ENCODE data around the gene TBC1D16. TPM values are rescaled to one million over a fixed set of nuclear protein-coding genes. Genes with fewer than 3 reads are reported as not detected.

Gene TBC1D16
- total and polyA plus RNA-seq, 10 of the 15 experiments (the other 5 are each of a cell fraction or from before 2014, with no cell fraction given): 0.01 to 0.13 (median 0.06) TPM; not detected in 3

DNA sequence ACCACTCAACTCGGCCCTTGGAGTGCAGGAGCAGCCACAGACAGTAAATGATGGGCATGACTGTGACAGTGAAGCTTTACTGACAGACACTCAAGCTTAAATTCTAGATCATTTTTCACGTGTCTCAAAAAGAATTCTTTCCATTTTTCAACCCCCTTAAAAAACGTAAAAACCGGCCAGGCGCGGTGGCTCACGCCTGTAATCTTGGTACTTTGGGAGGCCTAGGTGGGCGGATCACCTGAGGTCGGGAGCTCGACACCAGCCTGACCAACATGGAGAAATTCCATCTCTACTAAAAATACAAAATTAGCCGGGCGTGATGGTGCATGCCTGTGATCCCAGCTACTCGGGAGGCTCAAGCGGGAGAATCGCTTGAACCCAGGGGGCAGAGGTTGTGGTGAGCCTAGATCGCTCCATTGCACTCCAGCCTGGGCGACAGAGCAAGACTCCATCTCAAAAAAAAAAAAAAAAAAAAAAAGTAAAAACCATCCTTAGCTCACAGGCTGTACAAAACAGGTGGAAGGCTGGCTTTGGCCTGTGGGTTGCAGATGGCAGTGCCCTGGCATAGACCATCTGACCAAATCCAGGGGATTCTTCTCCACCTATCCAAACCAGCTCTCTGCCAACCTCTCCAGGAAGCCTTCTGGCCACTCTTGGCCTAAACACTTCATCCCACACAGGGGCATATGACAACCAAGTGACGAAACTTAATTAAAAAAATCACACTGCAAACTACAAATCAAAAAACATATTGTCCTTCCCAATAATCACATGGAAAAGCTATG is 18.3 kb downstream of the TBC1D16 start:
- no peak overlapping the region for H3K27ac ChIP-seq (ENCODE audit: control insufficient read depth, insufficient read depth)
- DNase-seq (ENCODE audit: low read depth, low spot score): no peak
- ChIA-PET CTCF (interaction anchor here (0.9 to 1.8 kb wide), 3 partner anchors 9 to 17 kb away, joined by 3 to 6 read pairs (median 3); no protein-coding TSS in a partner anchor), POLR2A (no interaction called here), RAD21 (ENCODE audit: unreplicated experiment) (no interaction called here), SMC1A (ENCODE audit: uncharacterized antibody, unreplicated experiment) (no interaction called here)
- BruUV-seq (replicated peaks): no TSS peak
- intact Hi-C loops (cut with micrococcal nuclease; ENCODE audit: unreplicated experiment) (no loop called here), in situ Hi-C loops (cut with MboI) (no loop called here)
- H3K9ac ChIP-seq (ENCODE audit: control insufficient read depth, insufficient read depth, low read length): no peak overlapping the region
- ATAC-seq: no peak
- no peak overlapping the region for H3K4me2 ChIP-seq (ENCODE audit: control insufficient read depth, insufficient read depth)
- H3K4me1 ChIP-seq (ENCODE audit: control insufficient read depth, insufficient read depth, low read length): no peaks in the 10 kb centered on the region
- WGBS (ENCODE audit: insufficient coverage, insufficient replicate concordance, low lambda C conversion rate, missing lambda C conversion rate): 55% methylated on average over 16 of the region's 18 CpGs
- H4K20me1 ChIP-seq (ENCODE audit: control insufficient read depth, insufficient read depth): no peaks in the 10 kb centered on the region
- no peak overlapping the region for H2AFZ ChIP-seq (ENCODE audit: control insufficient read depth, low read depth, low read length)
- no peak for FAIRE-seq
- H3K36me3 ChIP-seq (ENCODE audit: control insufficient read depth in 2 of 2, insufficient read depth in 2 of 2, low read length in 1 of 2): no peaks in the 10 kb centered on the region
- H3K4me3 ChIP-seq: no peak overlapping the region
- H3K9me3 ChIP-seq (replicated peaks; ENCODE audit: control insufficient read depth, insufficient read depth, low read length): no peaks in the 10 kb centered on the region; the same call in 2 of the 3 replicates
- no peaks in the 10 kb centered on the region for H3K27me3 ChIP-seq (replicated peaks in 1 of 2; ENCODE audit: control insufficient read depth in 2 of 2, insufficient read depth in 2 of 2, low read length in 1 of 2)
- TF ChIP-seq EGR1 (IDR thresholded peaks at IDR 0.05; ENCODE audit: borderline replicate concordance in 1 of 2, low read depth in 2 of 2, low read length in 2 of 2) (no peak), KLF5 (IDR thresholded peaks at IDR 0.05; ENCODE audit: partially characterized antibody) (no peak), ETV6 (conservative IDR thresholded peaks at IDR 0.05 in 1 of 2, IDR thresholded peaks at IDR 0.05 in 1 of 2; ENCODE audit: borderline replicate concordance in 1 of 2, low read depth in 1 of 2) (no peak), POLR2AphosphoS5 (IDR thresholded peaks at IDR 0.05; ENCODE audit: low read length) (no peak), CBX5 (IDR thresholded peaks at IDR 0.05; ENCODE audit: low read depth) (no peak), RCOR1 (conservative IDR thresholded peaks at IDR 0.05; ENCODE audit: low read depth, low read length) (no peak), FOXK2 (IDR thresholded peaks at IDR 0.05) (no peak), ZZZ3 (IDR thresholded peaks at IDR 0.05; ENCODE audit: control insufficient read depth, insufficient read length, low read depth) (no peak)
- TF ChIP-seq, protein P1, sequence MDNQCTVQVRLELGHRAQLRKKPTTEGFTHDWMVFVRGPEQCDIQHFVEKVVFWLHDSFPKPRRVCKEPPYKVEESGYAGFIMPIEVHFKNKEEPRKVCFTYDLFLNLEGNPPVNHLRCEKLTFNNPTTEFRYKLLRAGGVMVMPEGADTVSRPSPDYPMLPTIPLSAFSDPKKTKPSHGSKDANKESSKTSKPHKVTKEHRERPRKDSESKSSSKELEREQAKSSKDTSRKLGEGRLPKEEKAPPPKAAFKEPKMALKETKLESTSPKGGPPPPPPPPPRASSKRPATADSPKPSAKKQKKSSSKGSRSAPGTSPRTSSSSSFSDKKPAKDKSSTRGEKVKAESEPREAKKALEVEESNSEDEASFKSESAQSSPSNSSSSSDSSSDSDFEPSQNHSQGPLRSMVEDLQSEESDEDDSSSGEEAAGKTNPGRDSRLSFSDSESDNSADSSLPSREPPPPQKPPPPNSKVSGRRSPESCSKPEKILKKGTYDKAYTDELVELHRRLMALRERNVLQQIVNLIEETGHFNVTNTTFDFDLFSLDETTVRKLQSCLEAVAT (IDR thresholded peaks at IDR 0.05): no peak
- TF ChIP-seq, protein P2, sequence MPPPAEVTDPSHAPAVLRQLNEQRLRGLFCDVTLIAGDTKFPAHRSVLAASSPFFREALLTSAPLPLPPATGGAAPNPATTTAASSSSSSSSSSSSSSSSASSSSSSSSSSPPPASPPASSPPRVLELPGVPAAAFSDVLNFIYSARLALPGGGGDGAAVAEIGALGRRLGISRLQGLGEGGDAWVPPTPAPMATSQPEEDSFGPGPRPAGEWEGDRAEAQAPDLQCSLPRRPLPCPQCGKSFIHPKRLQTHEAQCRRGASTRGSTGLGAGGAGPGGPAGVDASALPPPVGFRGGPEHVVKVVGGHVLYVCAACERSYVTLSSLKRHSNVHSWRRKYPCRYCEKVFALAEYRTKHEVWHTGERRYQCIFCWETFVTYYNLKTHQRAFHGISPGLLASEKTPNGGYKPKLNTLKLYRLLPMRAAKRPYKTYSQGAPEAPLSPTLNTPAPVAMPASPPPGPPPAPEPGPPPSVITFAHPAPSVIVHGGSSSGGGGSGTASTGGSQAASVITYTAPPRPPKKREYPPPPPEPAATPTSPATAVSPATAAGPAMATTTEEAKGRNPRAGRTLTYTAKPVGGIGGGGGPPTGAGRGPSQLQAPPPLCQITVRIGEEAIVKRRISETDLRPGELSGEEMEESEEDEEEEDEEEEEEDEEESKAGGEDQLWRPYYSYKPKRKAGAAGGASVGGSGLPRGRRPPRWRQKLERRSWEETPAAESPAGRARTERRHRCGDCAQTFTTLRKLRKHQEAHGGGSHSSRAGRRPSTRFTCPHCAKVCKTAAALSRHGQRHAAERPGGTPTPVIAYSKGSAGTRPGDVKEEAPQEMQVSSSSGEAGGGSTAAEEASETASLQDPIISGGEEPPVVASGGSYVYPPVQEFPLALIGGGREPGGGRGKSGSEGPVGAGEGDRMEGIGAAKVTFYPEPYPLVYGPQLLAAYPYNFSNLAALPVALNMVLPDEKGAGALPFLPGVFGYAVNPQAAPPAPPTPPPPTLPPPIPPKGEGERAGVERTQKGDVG (CRISPR knock-in tag; IDR thresholded peaks at IDR 0.05): no peak
- H3K79me2 ChIP-seq (ENCODE audit: control insufficient read depth, insufficient read depth, low read length): no peaks in the 10 kb centered on the region

Data from GM12878 (cell line).